ENCODE results near the gene ZBTB20. TPM values are rescaled to one million over a fixed set of nuclear protein-coding genes. Genes with fewer than 3 reads are reported as not detected.

Gene ZBTB20
- total and polyA plus RNA-seq, 4 donors = 0.88 to 83.2 (median 20.4) TPM

GRCh38 chr3:114858329-114858728 is 288.8 kb downstream of the ZBTB20 start:
- Histone ChIP-seq H3K9me3 (ENCODE audit: control insufficient read depth in 4 of 4, low read length in 3 of 4) (no peaks in the 10 kb centered on the region), H3K9ac (ENCODE audit: low read depth in 1 of 2, low read length in 2 of 2) (no peak overlapping the region), H3K27me3 (ENCODE audit: control insufficient read depth in 4 of 4, insufficient read depth in 4 of 4, low read length in 3 of 4) (no peaks in the 10 kb centered on the region), H3K4me3 (ENCODE audit: low read depth in 1 of 3, low read length in 3 of 3) (no peak overlapping the region), H3K4me1 (ENCODE audit: control insufficient read depth in 4 of 4, insufficient read depth in 4 of 4, low read length in 3 of 4) (peaks cover 0 to 16% (median 1%) of the 10 kb centered on the region in 4 donors), H3K36me3 (ENCODE audit: control insufficient read depth in 4 of 4, insufficient read depth in 3 of 4, low read depth in 1 of 4, low read length in 3 of 4) (no peaks in the 10 kb centered on the region), H3K27ac (ENCODE audit: low read depth in 1 of 2, low read length in 2 of 2) (no peak overlapping the region)
- TF ChIP-seq, protein P1, sequence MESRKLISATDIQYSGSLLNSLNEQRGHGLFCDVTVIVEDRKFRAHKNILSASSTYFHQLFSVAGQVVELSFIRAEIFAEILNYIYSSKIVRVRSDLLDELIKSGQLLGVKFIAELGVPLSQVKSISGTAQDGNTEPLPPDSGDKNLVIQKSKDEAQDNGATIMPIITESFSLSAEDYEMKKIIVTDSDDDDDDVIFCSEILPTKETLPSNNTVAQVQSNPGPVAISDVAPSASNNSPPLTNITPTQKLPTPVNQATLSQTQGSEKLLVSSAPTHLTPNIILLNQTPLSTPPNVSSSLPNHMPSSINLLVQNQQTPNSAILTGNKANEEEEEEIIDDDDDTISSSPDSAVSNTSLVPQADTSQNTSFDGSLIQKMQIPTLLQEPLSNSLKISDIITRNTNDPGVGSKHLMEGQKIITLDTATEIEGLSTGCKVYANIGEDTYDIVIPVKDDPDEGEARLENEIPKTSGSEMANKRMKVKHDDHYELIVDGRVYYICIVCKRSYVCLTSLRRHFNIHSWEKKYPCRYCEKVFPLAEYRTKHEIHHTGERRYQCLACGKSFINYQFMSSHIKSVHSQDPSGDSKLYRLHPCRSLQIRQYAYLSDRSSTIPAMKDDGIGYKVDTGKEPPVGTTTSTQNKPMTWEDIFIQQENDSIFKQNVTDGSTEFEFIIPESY (IDR thresholded peaks at IDR 0.05) = no peak
- TF ChIP-seq NR2F2 (IDR thresholded peaks at IDR 0.05) (no peak), RAD21 (IDR thresholded peaks at IDR 0.05) (no peak), YY1 (IDR thresholded peaks at IDR 0.05) (no peak), FOXA2 (IDR thresholded peaks at IDR 0.05) (no peak), FOXA1 (IDR thresholded peaks at IDR 0.05) (no peak), RXRA (IDR thresholded peaks at IDR 0.05) (no peak), ATF3 (IDR thresholded peaks at IDR 0.05) (no peak), SP1 (IDR thresholded peaks at IDR 0.05) (no peak), JUND (IDR thresholded peaks at IDR 0.05) (no peak), TAF1 (conservative IDR thresholded peaks at IDR 0.05) (no peak), HNF4A (conservative IDR thresholded peaks at IDR 0.05) (no peak), HNF4G (IDR thresholded peaks at IDR 0.05) (no peak), CTCF (IDR thresholded peaks at IDR 0.05; ENCODE audit: low read depth, low read length, missing input control) (no peak), GABPA (IDR thresholded peaks at IDR 0.05 in 1 of 2, conservative IDR thresholded peaks at IDR 0.05 in 1 of 2) (no peak), EGR1 (IDR thresholded peaks at IDR 0.05; ENCODE audit: low read depth in 2 of 2) (no peak), MAX (IDR thresholded peaks at IDR 0.05) (no peak)
- TF ChIP-seq, protein P2, sequence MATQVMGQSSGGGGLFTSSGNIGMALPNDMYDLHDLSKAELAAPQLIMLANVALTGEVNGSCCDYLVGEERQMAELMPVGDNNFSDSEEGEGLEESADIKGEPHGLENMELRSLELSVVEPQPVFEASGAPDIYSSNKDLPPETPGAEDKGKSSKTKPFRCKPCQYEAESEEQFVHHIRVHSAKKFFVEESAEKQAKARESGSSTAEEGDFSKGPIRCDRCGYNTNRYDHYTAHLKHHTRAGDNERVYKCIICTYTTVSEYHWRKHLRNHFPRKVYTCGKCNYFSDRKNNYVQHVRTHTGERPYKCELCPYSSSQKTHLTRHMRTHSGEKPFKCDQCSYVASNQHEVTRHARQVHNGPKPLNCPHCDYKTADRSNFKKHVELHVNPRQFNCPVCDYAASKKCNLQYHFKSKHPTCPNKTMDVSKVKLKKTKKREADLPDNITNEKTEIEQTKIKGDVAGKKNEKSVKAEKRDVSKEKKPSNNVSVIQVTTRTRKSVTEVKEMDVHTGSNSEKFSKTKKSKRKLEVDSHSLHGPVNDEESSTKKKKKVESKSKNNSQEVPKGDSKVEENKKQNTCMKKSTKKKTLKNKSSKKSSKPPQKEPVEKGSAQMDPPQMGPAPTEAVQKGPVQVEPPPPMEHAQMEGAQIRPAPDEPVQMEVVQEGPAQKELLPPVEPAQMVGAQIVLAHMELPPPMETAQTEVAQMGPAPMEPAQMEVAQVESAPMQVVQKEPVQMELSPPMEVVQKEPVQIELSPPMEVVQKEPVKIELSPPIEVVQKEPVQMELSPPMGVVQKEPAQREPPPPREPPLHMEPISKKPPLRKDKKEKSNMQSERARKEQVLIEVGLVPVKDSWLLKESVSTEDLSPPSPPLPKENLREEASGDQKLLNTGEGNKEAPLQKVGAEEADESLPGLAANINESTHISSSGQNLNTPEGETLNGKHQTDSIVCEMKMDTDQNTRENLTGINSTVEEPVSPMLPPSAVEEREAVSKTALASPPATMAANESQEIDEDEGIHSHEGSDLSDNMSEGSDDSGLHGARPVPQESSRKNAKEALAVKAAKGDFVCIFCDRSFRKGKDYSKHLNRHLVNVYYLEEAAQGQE (IDR thresholded peaks at IDR 0.05) = no peak
- DNase-seq (ENCODE audit: low spot score) = no peak
- WGBS = 84% methylated on average over 4 of the region's 4 CpGs

Measured in liver (tissue), 9 donors.